Measurements from ENCODE around the gene GABRB2.

GABRB2 gene

DNA sequence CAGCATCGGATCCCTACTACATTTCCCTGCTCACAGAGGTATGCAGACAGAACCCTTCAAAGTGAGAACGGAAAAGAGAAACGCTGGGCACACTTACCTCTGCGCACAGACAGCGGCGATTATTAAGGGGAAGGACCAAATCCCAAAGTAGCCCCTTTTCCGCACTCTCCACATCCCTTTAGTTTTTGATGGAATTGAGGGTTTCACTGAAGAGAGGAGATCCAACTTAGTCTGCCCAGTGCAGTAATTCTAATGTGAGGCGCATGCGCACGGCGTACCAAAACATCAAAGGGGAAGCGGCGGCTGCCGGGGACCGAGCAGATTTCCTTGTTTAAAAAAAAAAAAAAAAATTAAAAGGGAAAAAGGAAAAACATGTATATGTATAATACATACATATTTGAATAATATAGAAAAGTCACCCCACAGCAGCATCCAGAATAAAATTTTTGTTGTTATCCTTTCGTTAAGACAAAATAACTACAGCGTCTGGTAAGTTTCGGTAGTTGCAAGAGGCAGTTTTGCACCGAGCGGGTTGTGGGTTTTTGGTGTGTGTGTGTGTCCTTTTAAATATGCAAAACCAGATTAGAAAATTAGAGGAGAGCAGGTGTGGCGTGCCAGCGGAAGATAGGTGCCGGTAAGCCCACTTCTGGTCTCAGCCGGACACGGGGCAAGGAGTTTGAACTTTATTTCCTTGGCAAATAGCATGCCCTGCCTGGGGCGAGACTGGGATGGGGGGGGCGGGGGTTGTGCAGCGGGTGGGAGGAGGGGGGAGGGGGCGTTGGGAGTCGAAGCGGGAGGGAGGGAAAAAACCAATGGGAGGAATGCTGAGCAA is at the start of gene GABRB2:
Gene GABRB2 (minus strand): TSS at position 256 of the 832 bp plus-strand sequence. CDS start 82 bp downstream, at position 174.
- Histone ChIP-seq H3K9me3 (ENCODE audit: control insufficient read depth in 5 of 5, low read length in 5 of 5) (no peaks in the 10 kb centered on the region), H3K9ac (ENCODE audit: low read length in 5 of 5) (no peak within 1 kb of the TSS), H3K27me3 (ENCODE audit: control insufficient read depth in 5 of 5, insufficient read depth in 4 of 5, low read length in 5 of 5) (peaks cover 26 to 40% (median 32%) of the 10 kb centered on the region in 5 donors), H3K36me3 (ENCODE audit: control insufficient read depth in 5 of 5, insufficient read depth in 5 of 5, low read length in 5 of 5) (no peaks in the 10 kb centered on the region), H3K4me1 (ENCODE audit: control insufficient read depth in 5 of 5, insufficient read depth in 5 of 5, low read length in 5 of 5) (peaks cover 0 to 32% (median 28%) of the 10 kb centered on the region in 5 donors), H3K4me3 (ENCODE audit: low read depth in 1 of 5, low read length in 5 of 5) (peak within 1 kb of the TSS; percentile 49 to 73 (median 59)), H3K27ac (ENCODE audit: low read depth, low read length) (no peak within 1 kb of the TSS)

DNA sequence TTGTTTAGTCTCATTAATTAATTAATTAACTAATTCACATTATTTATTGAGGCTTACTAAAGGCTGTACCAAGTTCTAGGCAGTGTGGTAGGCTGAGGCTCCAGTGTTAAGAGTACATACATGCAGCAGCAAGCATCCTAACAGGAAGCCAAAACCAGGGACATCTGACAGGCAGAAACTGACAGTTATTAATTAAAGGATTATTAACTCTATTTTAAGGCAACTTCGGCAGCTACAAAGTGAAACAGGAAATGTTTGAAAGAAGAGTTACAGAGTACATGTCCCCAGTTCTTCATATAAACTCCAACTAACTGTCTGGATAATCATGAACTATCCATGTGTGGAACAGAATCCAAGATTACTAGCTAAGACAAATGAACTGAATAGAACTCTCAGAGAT is 39.3 kb upstream of the GABRB2 start:
- no peak overlapping the region for H3K9ac ChIP-seq (ENCODE audit: low read length in 5 of 5)
- H3K4me3 ChIP-seq (ENCODE audit: low read depth in 1 of 5, low read length in 5 of 5), result no peak overlapping the region
- H3K36me3 ChIP-seq (ENCODE audit: control insufficient read depth in 5 of 5, insufficient read depth in 5 of 5, low read length in 5 of 5), result no peaks in the 10 kb centered on the region
- H3K9me3 ChIP-seq (ENCODE audit: control insufficient read depth in 5 of 5, low read length in 5 of 5), result peaks cover 0 to 2% (median 0%) of the 10 kb centered on the region in 5 donors
- no peaks in the 10 kb centered on the region for H3K27me3 ChIP-seq (ENCODE audit: control insufficient read depth in 5 of 5, insufficient read depth in 4 of 5, low read length in 5 of 5)
- no peak overlapping the region for H3K27ac ChIP-seq (ENCODE audit: low read depth, low read length)
- H3K4me1 ChIP-seq (ENCODE audit: control insufficient read depth in 5 of 5, insufficient read depth in 5 of 5, low read length in 5 of 5), result no peaks in the 10 kb centered on the region

DNA sequence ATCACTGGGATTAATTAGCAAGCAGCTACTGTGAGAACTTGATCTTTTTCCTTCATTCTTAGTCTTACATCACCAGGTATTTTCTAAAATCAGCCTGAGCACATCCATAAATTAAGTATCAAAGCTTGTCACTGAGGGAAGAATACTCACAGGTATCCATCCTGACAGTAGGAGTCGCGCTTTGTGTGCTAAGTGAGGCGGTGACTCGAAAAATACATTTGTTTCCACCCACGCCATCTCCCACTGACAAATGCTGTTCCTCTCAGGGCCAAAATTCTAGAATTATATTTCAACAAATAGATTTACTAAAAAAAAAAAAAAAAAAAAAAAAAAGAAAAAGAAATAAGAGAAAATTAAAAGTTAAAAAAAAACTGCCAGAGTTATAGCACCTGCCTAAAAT is 34.1 kb upstream of the GABRB2 start:
- Histone ChIP-seq H3K9ac (ENCODE audit: low read length in 5 of 5) (no peak overlapping the region), H3K27me3 (ENCODE audit: control insufficient read depth in 5 of 5, insufficient read depth in 4 of 5, low read length in 5 of 5) (no peaks in the 10 kb centered on the region), H3K4me3 (ENCODE audit: low read depth in 1 of 5, low read length in 5 of 5) (no peak overlapping the region), H3K27ac (ENCODE audit: low read depth, low read length) (no peak overlapping the region), H3K4me1 (ENCODE audit: control insufficient read depth in 5 of 5, insufficient read depth in 5 of 5, low read length in 5 of 5) (no peaks in the 10 kb centered on the region), H3K9me3 (ENCODE audit: control insufficient read depth in 5 of 5, low read length in 5 of 5) (peaks cover 0 to 2% (median 0%) of the 10 kb centered on the region in 5 donors), H3K36me3 (ENCODE audit: control insufficient read depth in 5 of 5, insufficient read depth in 5 of 5, low read length in 5 of 5) (no peaks in the 10 kb centered on the region)

DNA sequence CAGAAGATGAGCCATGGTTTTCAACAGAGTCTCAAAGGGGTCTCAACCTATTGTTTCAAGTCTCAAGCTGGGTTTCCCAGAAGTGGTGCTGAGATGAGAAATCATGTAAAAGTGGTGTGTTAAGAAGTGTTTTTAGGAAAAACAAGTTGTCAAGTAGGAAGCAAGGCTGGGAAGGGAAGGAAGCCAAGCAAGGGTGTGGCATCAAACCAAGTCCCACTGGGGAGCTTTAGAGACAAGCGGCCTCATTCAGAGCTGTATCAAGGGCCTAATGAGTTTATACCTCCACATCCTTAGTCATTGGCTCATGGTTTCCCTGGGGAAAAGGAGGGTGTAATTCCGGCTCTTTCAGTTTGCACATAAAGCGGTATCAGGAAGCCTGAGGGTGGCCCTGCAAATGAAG is 26.4 kb upstream of the GABRB2 start:
- H3K9me3 ChIP-seq (ENCODE audit: control insufficient read depth in 5 of 5, low read length in 5 of 5), result no peaks in the 10 kb centered on the region
- H3K9ac ChIP-seq (ENCODE audit: low read length in 5 of 5), result no peak overlapping the region
- H3K4me1 ChIP-seq (ENCODE audit: control insufficient read depth in 5 of 5, insufficient read depth in 5 of 5, low read length in 5 of 5), result no peaks in the 10 kb centered on the region
- no peak overlapping the region for H3K4me3 ChIP-seq (ENCODE audit: low read depth in 1 of 5, low read length in 5 of 5)
- H3K27me3 ChIP-seq (ENCODE audit: control insufficient read depth in 5 of 5, insufficient read depth in 4 of 5, low read length in 5 of 5), result no peaks in the 10 kb centered on the region
- H3K36me3 ChIP-seq (ENCODE audit: control insufficient read depth in 5 of 5, insufficient read depth in 5 of 5, low read length in 5 of 5), result no peaks in the 10 kb centered on the region
- no peak overlapping the region for H3K27ac ChIP-seq (ENCODE audit: low read depth, low read length)

DNA sequence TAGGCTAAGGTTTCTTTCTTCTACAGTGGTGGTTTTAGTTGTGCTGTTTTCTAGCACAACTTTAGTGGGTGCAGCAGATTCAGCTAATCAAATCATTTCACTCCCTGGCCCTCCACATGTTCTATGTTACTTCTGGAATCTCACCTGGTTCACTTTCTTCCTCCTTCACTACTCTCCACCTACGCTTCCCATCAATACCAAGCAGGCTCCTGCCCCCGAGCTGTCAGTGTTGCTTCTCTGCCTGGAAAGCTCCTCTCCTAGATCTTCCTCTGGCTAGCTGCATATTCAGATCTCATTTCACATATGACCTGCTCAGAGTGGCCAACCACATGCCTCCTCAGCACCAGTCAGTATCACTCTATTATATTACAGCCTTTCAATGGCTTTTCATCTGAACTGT is 19.6 kb upstream of the GABRB2 start:
- no peak overlapping the region for H3K9ac ChIP-seq (ENCODE audit: low read length in 5 of 5)

DNA sequence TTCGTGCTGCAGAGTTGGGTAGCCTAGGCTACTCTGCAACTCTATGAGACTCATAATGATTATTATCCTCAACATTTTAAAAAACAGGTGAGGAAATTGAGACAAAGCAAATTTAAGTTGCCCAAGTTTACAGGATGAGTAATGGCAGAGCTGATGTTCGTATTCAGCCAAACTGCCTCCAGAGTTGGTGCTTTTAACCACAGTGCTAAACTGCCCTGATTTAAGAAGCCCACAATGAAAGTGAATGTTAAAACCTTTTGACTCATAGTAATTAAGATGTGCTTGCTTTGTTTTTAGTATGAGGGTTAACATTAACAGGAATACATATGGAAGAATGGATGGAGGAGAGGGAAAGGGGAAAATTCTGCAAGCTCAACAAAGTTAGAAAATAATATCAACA is 15.9 kb upstream of the GABRB2 start:
- H3K27me3 ChIP-seq (ENCODE audit: control insufficient read depth in 5 of 5, insufficient read depth in 4 of 5, low read length in 5 of 5), result no peaks in the 10 kb centered on the region
- H3K4me3 ChIP-seq (ENCODE audit: low read depth in 1 of 5, low read length in 5 of 5), result no peak overlapping the region
- H3K9me3 ChIP-seq (ENCODE audit: control insufficient read depth in 5 of 5, low read length in 5 of 5), result no peaks in the 10 kb centered on the region
- no peaks in the 10 kb centered on the region for H3K36me3 ChIP-seq (ENCODE audit: control insufficient read depth in 5 of 5, insufficient read depth in 5 of 5, low read length in 5 of 5)
- H3K9ac ChIP-seq (ENCODE audit: low read length in 5 of 5), result no peak overlapping the region
- no peaks in the 10 kb centered on the region for H3K4me1 ChIP-seq (ENCODE audit: control insufficient read depth in 5 of 5, insufficient read depth in 5 of 5, low read length in 5 of 5)
- no peak overlapping the region for H3K27ac ChIP-seq (ENCODE audit: low read depth, low read length)

More for the DNA sequence above, 19.6 kb upstream of the GABRB2 start:
- Histone ChIP-seq H3K4me1 (ENCODE audit: control insufficient read depth in 5 of 5, insufficient read depth in 5 of 5, low read length in 5 of 5) (no peaks in the 10 kb centered on the region), H3K9me3 (ENCODE audit: control insufficient read depth in 5 of 5, low read length in 5 of 5) (no peaks in the 10 kb centered on the region), H3K27ac (ENCODE audit: low read depth, low read length) (no peak overlapping the region), H3K27me3 (ENCODE audit: control insufficient read depth in 5 of 5, insufficient read depth in 4 of 5, low read length in 5 of 5) (no peaks in the 10 kb centered on the region), H3K36me3 (ENCODE audit: control insufficient read depth in 5 of 5, insufficient read depth in 5 of 5, low read length in 5 of 5) (no peaks in the 10 kb centered on the region), H3K4me3 (ENCODE audit: low read depth in 1 of 5, low read length in 5 of 5) (no peak overlapping the region)

DNA sequence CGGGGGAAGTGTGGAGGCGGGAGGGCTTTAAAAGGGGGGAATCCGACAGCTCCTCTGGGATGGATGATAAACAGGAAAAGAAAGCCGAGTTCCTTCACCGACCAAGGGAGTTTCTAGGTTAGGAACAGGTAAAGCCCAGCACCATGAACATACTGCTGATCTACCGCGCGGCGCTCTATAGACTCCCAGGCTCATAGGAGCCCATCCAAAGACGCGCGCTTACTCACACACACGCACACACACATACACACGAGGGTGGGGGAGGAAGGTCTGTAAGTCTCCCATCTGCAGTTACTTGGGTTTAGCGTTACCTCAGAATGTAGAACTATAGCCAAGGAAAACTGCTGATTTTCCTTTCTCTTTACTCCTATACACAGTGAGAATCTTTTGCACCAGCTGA is 2.6 kb upstream of the GABRB2 start:
- peaks cover 26 to 40% (median 32%) of the 10 kb centered on the region in 5 donors for H3K27me3 ChIP-seq (ENCODE audit: control insufficient read depth in 5 of 5, insufficient read depth in 4 of 5, low read length in 5 of 5)
- H3K36me3 ChIP-seq (ENCODE audit: control insufficient read depth in 5 of 5, insufficient read depth in 5 of 5, low read length in 5 of 5), result no peaks in the 10 kb centered on the region
- no peaks in the 10 kb centered on the region for H3K9me3 ChIP-seq (ENCODE audit: control insufficient read depth in 5 of 5, low read length in 5 of 5)
- no peak overlapping the region for H3K9ac ChIP-seq (ENCODE audit: low read length in 5 of 5)
- H3K27ac ChIP-seq (ENCODE audit: low read depth, low read length), result no peak overlapping the region
- peaks cover 0 to 32% (median 28%) of the 10 kb centered on the region in 5 donors for H3K4me1 ChIP-seq (ENCODE audit: control insufficient read depth in 5 of 5, insufficient read depth in 5 of 5, low read length in 5 of 5)
- H3K4me3 ChIP-seq (ENCODE audit: low read depth in 1 of 5, low read length in 5 of 5), result no peak overlapping the region

DNA sequence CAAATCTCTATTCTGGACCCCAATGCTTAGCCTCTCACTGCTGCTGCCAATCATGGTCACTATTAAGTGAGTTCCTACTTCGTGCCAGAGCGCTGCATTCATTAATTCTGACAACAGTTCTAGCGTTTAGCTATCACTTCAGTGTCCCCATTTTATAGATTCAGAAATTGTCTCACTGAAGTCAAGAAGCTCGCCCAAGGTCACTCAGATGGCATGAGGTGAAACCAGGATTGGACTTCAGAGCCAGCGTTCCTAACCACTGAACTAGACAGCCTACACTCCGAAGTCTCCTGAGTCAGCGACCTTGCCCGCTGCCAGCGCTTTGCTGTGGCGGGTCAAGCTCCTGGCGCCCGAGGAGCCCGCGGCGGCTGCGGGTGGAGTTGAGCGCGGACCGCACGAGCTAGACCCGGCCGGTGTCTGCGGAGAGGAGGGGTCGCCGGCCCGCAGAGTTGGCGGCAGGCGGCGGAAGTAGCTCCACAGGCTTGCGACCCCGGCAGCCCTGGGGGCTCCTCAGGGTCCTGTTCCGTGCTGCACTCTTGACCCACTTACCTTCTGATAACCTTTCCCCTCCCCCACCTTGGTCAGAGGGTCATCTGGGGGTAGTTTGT is 2.1 kb upstream of the GABRB2 start:
- H3K27me3 ChIP-seq (ENCODE audit: control insufficient read depth in 5 of 5, insufficient read depth in 4 of 5, low read length in 5 of 5), result peaks cover 26 to 40% (median 32%) of the 10 kb centered on the region in 5 donors
- no peaks in the 10 kb centered on the region for H3K36me3 ChIP-seq (ENCODE audit: control insufficient read depth in 5 of 5, insufficient read depth in 5 of 5, low read length in 5 of 5)
- peaks cover 0 to 32% (median 28%) of the 10 kb centered on the region in 5 donors for H3K4me1 ChIP-seq (ENCODE audit: control insufficient read depth in 5 of 5, insufficient read depth in 5 of 5, low read length in 5 of 5)
- H3K4me3 ChIP-seq (ENCODE audit: low read depth in 1 of 5, low read length in 5 of 5), result peak overlapping the region in 4 of 5 donors; percentile 4 to 59 (median 26)
- no peak overlapping the region for H3K9ac ChIP-seq (ENCODE audit: low read length in 5 of 5)
- no peak overlapping the region for H3K27ac ChIP-seq (ENCODE audit: low read depth, low read length)
- H3K9me3 ChIP-seq (ENCODE audit: control insufficient read depth in 5 of 5, low read length in 5 of 5), result no peaks in the 10 kb centered on the region

DNA sequence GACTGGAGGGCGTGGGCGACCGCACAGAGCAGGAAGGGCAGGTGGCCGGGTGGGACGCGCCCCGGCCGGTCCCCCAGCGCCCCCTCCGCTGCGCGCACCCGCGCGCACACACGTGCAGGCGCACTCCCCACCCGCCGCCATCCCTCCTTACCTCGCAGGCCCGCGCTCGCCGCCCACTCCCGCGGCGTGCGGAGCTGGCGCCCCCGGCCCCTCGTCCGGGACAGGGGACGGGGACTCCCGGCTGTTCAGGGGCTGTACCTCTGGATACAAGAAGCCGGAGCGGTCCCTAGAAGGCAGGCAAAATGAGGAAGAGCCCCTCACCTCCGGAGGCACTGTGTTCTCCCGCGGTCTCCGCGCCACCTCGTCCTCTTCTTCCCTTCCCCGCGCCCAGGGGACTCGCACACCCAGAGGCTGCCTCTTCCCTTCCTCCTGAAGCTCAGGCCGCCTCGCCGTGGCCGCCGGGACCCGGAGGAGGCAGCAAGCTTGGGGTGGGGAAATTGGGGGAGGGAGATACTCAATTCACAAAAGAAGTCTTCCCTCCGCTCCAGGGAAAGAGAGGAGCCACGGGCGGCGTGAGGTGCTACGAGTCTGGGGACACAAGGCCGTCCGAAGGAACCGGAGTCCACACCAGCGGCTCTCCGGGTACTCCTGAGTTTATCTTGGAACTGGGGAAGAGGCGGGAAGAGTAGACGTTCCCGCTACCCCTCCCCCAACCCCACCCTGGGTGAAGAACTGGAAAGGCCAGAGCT is 1.4 kb upstream of the GABRB2 start:
- H3K9ac ChIP-seq (ENCODE audit: low read length in 5 of 5), result no peak overlapping the region
- H3K4me1 ChIP-seq (ENCODE audit: control insufficient read depth in 5 of 5, insufficient read depth in 5 of 5, low read length in 5 of 5), result peaks cover 0 to 32% (median 28%) of the 10 kb centered on the region in 5 donors
- no peaks in the 10 kb centered on the region for H3K36me3 ChIP-seq (ENCODE audit: control insufficient read depth in 5 of 5, insufficient read depth in 5 of 5, low read length in 5 of 5)
- H3K27me3 ChIP-seq (ENCODE audit: control insufficient read depth in 5 of 5, insufficient read depth in 4 of 5, low read length in 5 of 5), result peaks cover 26 to 40% (median 32%) of the 10 kb centered on the region in 5 donors
- no peaks in the 10 kb centered on the region for H3K9me3 ChIP-seq (ENCODE audit: control insufficient read depth in 5 of 5, low read length in 5 of 5)
- no peak overlapping the region for H3K27ac ChIP-seq (ENCODE audit: low read depth, low read length)
- peak overlapping the region; percentile 4 to 64 (median 51) for H3K4me3 ChIP-seq (ENCODE audit: low read depth in 1 of 5, low read length in 5 of 5)

DNA sequence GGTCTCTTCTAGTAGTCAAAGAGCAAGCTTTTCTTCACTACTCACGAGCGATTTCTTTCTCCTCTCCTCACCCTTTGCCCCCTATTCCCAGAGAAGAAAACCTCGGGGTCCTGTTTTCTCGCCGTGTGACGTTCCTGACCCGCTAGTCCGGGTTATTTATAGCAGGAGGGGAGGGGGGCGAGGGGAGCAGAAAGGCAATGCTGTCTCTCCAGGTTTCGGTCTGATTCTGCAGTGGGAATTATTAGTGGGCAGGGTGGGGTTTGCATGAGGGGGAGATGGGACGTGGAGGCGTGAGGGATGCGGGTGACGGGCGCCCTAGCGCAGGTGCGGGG is 847 bp upstream of the GABRB2 start:
- H3K27me3 ChIP-seq (ENCODE audit: control insufficient read depth in 5 of 5, insufficient read depth in 4 of 5, low read length in 5 of 5), result peaks cover 26 to 40% (median 32%) of the 10 kb centered on the region in 5 donors
- H3K36me3 ChIP-seq (ENCODE audit: control insufficient read depth in 5 of 5, insufficient read depth in 5 of 5, low read length in 5 of 5), result no peaks in the 10 kb centered on the region
- no peaks in the 10 kb centered on the region for H3K9me3 ChIP-seq (ENCODE audit: control insufficient read depth in 5 of 5, low read length in 5 of 5)
- H3K4me1 ChIP-seq (ENCODE audit: control insufficient read depth in 5 of 5, insufficient read depth in 5 of 5, low read length in 5 of 5), result peaks cover 0 to 32% (median 28%) of the 10 kb centered on the region in 5 donors
- peak overlapping the region; percentile 49 to 64 (median 59) for H3K4me3 ChIP-seq (ENCODE audit: low read depth in 1 of 5, low read length in 5 of 5)
- no peak overlapping the region for H3K9ac ChIP-seq (ENCODE audit: low read length in 5 of 5)
- no peak overlapping the region for H3K27ac ChIP-seq (ENCODE audit: low read depth, low read length)

Data from subcutaneous abdominal adipose tissue (tissue), 5 donors.